ENCODE measurements around the gene ZDHHC14.
"Not testable (repeated sequence)": the region's sequence is repeated elsewhere in the genome, so short reads cannot be mapped to it uniquely, and the experiment has no call there.

Gene ZDHHC14

DNA sequence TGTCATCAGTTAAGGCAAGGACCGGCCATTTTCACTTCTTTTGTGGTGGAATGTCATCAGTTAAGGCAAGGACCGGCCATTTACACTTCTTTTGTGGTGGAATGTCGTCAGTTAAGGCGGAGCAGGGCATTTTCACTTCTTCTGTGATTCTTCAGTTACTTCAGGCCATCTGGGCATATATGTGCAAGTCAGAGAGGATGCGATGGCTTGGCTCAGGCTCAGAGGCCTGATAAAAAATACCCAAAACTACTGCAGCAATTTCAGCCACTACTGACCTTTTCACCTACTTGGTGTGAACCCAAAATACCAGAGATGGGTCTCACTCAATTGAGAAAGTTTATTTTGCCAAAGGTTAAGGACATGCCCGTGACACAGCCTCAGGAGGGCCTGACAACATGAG is 325.4 kb downstream of the ZDHHC14 start:
- not testable (repeated sequence) for H3K27ac ChIP-seq (ENCODE audit: low read depth in 2 of 2, low read length in 2 of 2); H3K27me3 ChIP-seq (ENCODE audit: control insufficient read depth in 2 of 2, insufficient read depth in 2 of 2, low read length in 2 of 2); H3K4me3 ChIP-seq (ENCODE audit: low read length in 2 of 2); H3K9ac ChIP-seq (ENCODE audit: low read depth in 1 of 2, low read length in 2 of 2); H3K36me3 ChIP-seq (ENCODE audit: control insufficient read depth in 2 of 2, insufficient read depth in 2 of 2, low read length in 2 of 2); H3K9me3 ChIP-seq (ENCODE audit: control insufficient read depth in 2 of 2, low read length in 2 of 2); H3K4me1 ChIP-seq (ENCODE audit: control insufficient read depth in 2 of 2, insufficient read depth in 2 of 2, low read length in 2 of 2)

DNA sequence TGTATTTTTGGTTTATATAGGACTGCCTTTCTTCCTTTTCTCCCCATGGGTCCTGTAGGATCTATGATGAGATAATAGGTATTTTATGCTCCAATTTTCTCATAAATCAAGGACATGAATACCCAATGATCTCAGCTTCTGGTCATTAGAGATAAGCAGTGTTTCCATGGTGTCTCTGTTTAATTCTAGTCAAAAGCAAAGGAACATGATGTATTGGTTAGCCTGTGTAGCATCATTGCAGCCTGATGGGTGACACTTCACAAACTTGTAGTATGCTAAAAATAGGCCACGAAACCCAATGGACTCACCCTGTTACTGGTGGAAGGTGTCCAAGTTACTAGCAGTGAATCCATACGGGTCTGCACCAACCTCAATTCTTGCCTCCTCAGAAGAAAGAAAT is 325.9 kb downstream of the ZDHHC14 start:
- no peak overlapping the region for H3K4me3 ChIP-seq (ENCODE audit: low read length in 2 of 2)
- H3K9me3 ChIP-seq (ENCODE audit: control insufficient read depth in 2 of 2, low read length in 2 of 2), result no peaks in the 10 kb centered on the region
- no peaks in the 10 kb centered on the region for H3K27me3 ChIP-seq (ENCODE audit: control insufficient read depth in 2 of 2, insufficient read depth in 2 of 2, low read length in 2 of 2)
- H3K36me3 ChIP-seq (ENCODE audit: control insufficient read depth in 2 of 2, insufficient read depth in 2 of 2, low read length in 2 of 2), result no peaks in the 10 kb centered on the region
- H3K27ac ChIP-seq (ENCODE audit: low read depth in 2 of 2, low read length in 2 of 2), result no peak overlapping the region
- H3K4me1 ChIP-seq (ENCODE audit: control insufficient read depth in 2 of 2, insufficient read depth in 2 of 2, low read length in 2 of 2), result no peaks in the 10 kb centered on the region
- H3K9ac ChIP-seq (ENCODE audit: low read depth in 1 of 2, low read length in 2 of 2), result no peak overlapping the region

DNA sequence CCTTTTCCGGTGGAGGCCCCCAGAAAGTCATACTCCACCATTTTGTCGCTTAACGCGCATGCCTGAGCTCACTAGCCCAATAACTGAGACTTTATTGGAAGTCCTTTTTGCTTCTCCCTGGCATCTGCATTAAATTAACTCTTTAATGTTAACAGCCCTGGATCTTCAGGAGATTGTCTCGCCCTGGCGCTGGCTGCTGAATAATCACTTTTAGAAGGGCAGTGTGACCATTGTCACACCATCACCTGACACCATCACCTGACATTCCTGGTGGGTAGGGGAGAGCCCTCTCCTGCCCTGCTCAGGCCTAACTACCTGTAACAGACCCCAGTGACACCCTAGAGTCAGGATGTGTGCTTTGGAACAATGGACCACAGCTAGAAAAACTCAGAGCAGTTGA is 326.6 kb downstream of the ZDHHC14 start:
- Histone ChIP-seq H3K27me3 (ENCODE audit: control insufficient read depth in 2 of 2, insufficient read depth in 2 of 2, low read length in 2 of 2) (no peaks in the 10 kb centered on the region), H3K36me3 (ENCODE audit: control insufficient read depth in 2 of 2, insufficient read depth in 2 of 2, low read length in 2 of 2) (no peaks in the 10 kb centered on the region), H3K4me3 (ENCODE audit: low read length in 2 of 2) (no peak overlapping the region), H3K27ac (ENCODE audit: low read depth in 2 of 2, low read length in 2 of 2) (no peak overlapping the region), H3K9me3 (ENCODE audit: control insufficient read depth in 2 of 2, low read length in 2 of 2) (no peaks in the 10 kb centered on the region), H3K9ac (ENCODE audit: low read depth in 1 of 2, low read length in 2 of 2) (no peak overlapping the region), H3K4me1 (ENCODE audit: control insufficient read depth in 2 of 2, insufficient read depth in 2 of 2, low read length in 2 of 2) (no peaks in the 10 kb centered on the region)

DNA sequence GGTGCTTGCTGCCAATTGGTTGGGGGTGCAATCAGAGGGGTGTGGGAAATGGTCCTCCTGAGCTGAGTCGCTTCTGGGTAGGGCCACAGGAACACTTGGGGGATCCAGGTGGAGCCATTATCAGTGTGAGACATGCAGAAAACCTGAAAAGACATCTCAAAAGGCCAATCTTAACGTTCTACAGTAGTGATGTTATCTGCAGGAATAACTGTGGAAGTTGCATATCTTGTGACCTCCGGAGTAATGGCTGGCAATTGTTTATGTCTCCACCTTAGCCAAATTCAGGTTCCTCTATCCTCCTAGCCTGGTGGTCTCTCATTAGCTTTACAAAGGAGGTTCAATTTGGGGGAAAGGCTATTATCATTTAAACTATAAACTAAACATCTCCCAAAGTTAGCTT is 327.2 kb downstream of the ZDHHC14 start:
- no peak overlapping the region for H3K27ac ChIP-seq (ENCODE audit: low read depth in 2 of 2, low read length in 2 of 2)
- no peak overlapping the region for H3K9ac ChIP-seq (ENCODE audit: low read depth in 1 of 2, low read length in 2 of 2)
- no peaks in the 10 kb centered on the region for H3K9me3 ChIP-seq (ENCODE audit: control insufficient read depth in 2 of 2, low read length in 2 of 2)
- no peak overlapping the region for H3K4me3 ChIP-seq (ENCODE audit: low read length in 2 of 2)
- no peaks in the 10 kb centered on the region for H3K27me3 ChIP-seq (ENCODE audit: control insufficient read depth in 2 of 2, insufficient read depth in 2 of 2, low read length in 2 of 2)
- no peaks in the 10 kb centered on the region for H3K4me1 ChIP-seq (ENCODE audit: control insufficient read depth in 2 of 2, insufficient read depth in 2 of 2, low read length in 2 of 2)
- H3K36me3 ChIP-seq (ENCODE audit: control insufficient read depth in 2 of 2, insufficient read depth in 2 of 2, low read length in 2 of 2), result no peaks in the 10 kb centered on the region

DNA sequence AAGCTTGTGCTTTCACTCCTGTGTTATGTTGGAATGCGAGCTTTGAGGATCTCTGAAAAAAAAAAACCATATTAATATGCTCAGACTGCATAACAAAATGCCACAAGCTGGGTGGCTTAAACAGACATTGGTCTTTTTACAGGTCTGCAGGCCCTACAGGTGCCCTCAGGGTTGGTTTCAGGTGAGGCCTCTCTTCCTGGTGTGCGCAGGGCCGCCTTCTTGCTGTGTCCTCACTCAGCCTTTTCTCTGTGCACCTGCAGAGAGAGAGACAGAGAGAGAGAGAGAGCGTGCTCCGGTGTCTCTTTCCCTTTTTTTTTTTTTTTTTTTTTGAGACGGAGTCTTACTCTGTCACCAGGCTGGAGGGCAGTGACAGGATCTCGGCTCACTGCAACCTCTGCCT is 327.9 kb downstream of the ZDHHC14 start:
- Histone ChIP-seq H3K4me1 (ENCODE audit: control insufficient read depth in 2 of 2, insufficient read depth in 2 of 2, low read length in 2 of 2) (no peaks in the 10 kb centered on the region), H3K36me3 (ENCODE audit: control insufficient read depth in 2 of 2, insufficient read depth in 2 of 2, low read length in 2 of 2) (no peaks in the 10 kb centered on the region), H3K27me3 (ENCODE audit: control insufficient read depth in 2 of 2, insufficient read depth in 2 of 2, low read length in 2 of 2) (no peaks in the 10 kb centered on the region), H3K27ac (ENCODE audit: low read depth in 2 of 2, low read length in 2 of 2) (no peak overlapping the region), H3K4me3 (ENCODE audit: low read length in 2 of 2) (no peak overlapping the region), H3K9me3 (ENCODE audit: control insufficient read depth in 2 of 2, low read length in 2 of 2) (no peaks in the 10 kb centered on the region), H3K9ac (ENCODE audit: low read depth in 1 of 2, low read length in 2 of 2) (no peak overlapping the region)

DNA sequence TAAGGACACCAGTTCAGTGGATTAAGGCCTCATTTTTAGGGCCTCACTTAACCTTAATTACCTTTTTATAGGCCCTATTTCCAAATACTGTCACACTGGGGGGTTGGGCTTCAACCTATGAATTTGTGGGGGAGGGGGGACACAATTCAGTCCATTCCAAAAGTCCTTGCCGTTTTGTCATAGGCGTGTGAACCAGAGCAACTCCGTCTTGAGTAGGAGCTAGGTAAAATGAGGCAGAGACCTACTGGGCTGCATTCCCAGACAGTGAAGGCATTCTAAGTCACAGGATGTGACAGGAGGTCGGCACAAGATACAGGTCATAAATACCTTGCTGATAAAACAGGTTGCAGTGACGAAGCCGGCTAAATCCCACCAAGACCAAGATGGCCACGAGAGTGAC is 328.6 kb downstream of the ZDHHC14 start:
- no peaks in the 10 kb centered on the region for H3K27me3 ChIP-seq (ENCODE audit: control insufficient read depth in 2 of 2, insufficient read depth in 2 of 2, low read length in 2 of 2)
- H3K9ac ChIP-seq (ENCODE audit: low read depth in 1 of 2, low read length in 2 of 2), result no peak overlapping the region
- no peaks in the 10 kb centered on the region for H3K9me3 ChIP-seq (ENCODE audit: control insufficient read depth in 2 of 2, low read length in 2 of 2)
- no peaks in the 10 kb centered on the region for H3K4me1 ChIP-seq (ENCODE audit: control insufficient read depth in 2 of 2, insufficient read depth in 2 of 2, low read length in 2 of 2)
- H3K27ac ChIP-seq (ENCODE audit: low read depth in 2 of 2, low read length in 2 of 2), result no peak overlapping the region
- H3K36me3 ChIP-seq (ENCODE audit: control insufficient read depth in 2 of 2, insufficient read depth in 2 of 2, low read length in 2 of 2), result no peaks in the 10 kb centered on the region
- no peak overlapping the region for H3K4me3 ChIP-seq (ENCODE audit: low read length in 2 of 2)

DNA sequence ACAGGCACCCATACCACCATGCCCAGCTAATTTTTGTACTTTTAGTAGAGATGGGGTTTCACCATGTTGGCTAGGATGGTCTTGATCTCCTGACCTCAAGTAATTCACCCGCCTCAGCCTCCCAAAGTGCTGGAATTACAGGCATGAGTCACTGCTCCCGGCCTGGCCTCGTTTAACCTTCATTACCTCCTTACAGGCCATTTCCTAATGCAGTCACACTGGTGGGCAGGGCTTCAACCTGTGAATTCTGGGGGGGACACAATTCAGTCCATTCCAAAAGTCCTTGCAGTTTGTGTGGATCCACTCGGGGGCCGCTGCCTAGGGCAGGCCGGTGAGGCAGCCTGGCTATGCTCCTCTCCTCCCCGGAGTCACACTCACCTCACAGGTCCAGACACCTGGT is 329.6 kb downstream of the ZDHHC14 start:
- no peaks in the 10 kb centered on the region for H3K27me3 ChIP-seq (ENCODE audit: control insufficient read depth in 2 of 2, insufficient read depth in 2 of 2, low read length in 2 of 2)
- H3K4me3 ChIP-seq (ENCODE audit: low read length in 2 of 2), result no peak overlapping the region
- no peaks in the 10 kb centered on the region for H3K36me3 ChIP-seq (ENCODE audit: control insufficient read depth in 2 of 2, insufficient read depth in 2 of 2, low read length in 2 of 2)
- H3K9ac ChIP-seq (ENCODE audit: low read depth in 1 of 2, low read length in 2 of 2), result no peak overlapping the region
- H3K4me1 ChIP-seq (ENCODE audit: control insufficient read depth in 2 of 2, insufficient read depth in 2 of 2, low read length in 2 of 2), result peaks cover 0 to 3% of the 10 kb centered on the region in 2 donors
- no peak overlapping the region for H3K27ac ChIP-seq (ENCODE audit: low read depth in 2 of 2, low read length in 2 of 2)
- H3K9me3 ChIP-seq (ENCODE audit: control insufficient read depth in 2 of 2, low read length in 2 of 2), result no peaks in the 10 kb centered on the region

DNA sequence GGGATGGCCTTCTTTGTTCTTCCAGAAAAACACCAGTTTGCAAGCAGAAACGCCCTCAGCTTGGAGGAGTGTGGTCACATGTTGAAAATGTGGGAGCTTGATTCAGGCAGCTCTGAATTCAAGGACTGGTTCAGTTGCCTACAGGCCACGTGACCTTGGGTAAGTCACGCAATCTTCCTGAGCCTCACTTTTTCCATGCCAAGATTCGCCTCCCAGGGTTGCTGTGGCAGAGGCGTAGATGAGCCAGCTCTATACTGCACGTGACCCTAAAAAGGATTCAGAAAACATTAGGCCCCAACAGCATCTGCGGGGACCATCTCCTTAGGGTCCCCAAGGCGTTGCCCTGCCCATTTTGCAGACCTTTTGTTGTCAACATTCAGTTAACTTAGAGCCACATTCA is 330.1 kb downstream of the ZDHHC14 start:
- H3K27me3 ChIP-seq (ENCODE audit: control insufficient read depth in 2 of 2, insufficient read depth in 2 of 2, low read length in 2 of 2), result no peaks in the 10 kb centered on the region
- H3K4me1 ChIP-seq (ENCODE audit: control insufficient read depth in 2 of 2, insufficient read depth in 2 of 2, low read length in 2 of 2), result peaks cover 0 to 5% of the 10 kb centered on the region in 2 donors
- no peak overlapping the region for H3K27ac ChIP-seq (ENCODE audit: low read depth in 2 of 2, low read length in 2 of 2)
- no peaks in the 10 kb centered on the region for H3K36me3 ChIP-seq (ENCODE audit: control insufficient read depth in 2 of 2, insufficient read depth in 2 of 2, low read length in 2 of 2)
- H3K9me3 ChIP-seq (ENCODE audit: control insufficient read depth in 2 of 2, low read length in 2 of 2), result no peaks in the 10 kb centered on the region
- no peak overlapping the region for H3K4me3 ChIP-seq (ENCODE audit: low read length in 2 of 2)
- no peak overlapping the region for H3K9ac ChIP-seq (ENCODE audit: low read depth in 1 of 2, low read length in 2 of 2)

DNA sequence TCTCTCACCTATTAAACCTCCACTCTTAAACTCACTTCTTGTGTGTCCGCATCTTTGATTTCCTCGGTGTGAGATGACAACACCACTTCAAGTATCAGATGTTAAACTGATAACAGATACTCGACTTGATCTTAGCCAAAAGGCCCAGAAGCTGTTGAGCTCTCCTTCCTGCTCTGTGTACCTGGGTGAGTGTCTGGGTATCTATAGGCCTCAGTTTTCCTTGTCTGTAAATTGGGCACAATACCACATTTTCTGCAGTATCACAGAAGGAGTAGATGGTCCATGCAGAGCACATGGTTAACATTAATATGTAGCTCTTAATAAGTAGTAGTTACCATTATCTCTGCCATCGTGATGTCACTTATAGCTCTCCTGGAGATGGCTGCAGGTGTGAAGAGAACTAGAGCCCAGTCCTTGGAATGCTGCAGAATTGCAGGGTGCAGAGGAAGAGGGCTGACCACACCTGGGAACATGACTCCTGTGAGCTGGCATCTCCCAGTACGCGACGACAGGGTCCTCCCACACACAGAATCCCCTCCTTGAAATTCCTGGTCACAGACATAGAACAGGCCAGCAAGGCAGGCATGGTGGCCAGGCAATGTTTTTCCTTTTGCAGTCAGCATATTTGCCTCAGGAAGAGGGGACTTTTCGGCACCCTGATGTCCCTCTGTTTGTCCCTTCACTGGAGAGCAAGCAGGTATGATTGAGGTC is 331.8 kb downstream of the ZDHHC14 start:
- Histone ChIP-seq H3K36me3 (ENCODE audit: control insufficient read depth in 2 of 2, insufficient read depth in 2 of 2, low read length in 2 of 2) (no peaks in the 10 kb centered on the region), H3K9ac (ENCODE audit: low read depth in 1 of 2, low read length in 2 of 2) (no peak overlapping the region), H3K27ac (ENCODE audit: low read depth in 2 of 2, low read length in 2 of 2) (no peak overlapping the region), H3K9me3 (ENCODE audit: control insufficient read depth in 2 of 2, low read length in 2 of 2) (no peaks in the 10 kb centered on the region), H3K4me3 (ENCODE audit: low read length in 2 of 2) (no peak overlapping the region), H3K27me3 (ENCODE audit: control insufficient read depth in 2 of 2, insufficient read depth in 2 of 2, low read length in 2 of 2) (no peaks in the 10 kb centered on the region), H3K4me1 (ENCODE audit: control insufficient read depth in 2 of 2, insufficient read depth in 2 of 2, low read length in 2 of 2) (peaks cover 0 to 10% of the 10 kb centered on the region in 2 donors)

DNA sequence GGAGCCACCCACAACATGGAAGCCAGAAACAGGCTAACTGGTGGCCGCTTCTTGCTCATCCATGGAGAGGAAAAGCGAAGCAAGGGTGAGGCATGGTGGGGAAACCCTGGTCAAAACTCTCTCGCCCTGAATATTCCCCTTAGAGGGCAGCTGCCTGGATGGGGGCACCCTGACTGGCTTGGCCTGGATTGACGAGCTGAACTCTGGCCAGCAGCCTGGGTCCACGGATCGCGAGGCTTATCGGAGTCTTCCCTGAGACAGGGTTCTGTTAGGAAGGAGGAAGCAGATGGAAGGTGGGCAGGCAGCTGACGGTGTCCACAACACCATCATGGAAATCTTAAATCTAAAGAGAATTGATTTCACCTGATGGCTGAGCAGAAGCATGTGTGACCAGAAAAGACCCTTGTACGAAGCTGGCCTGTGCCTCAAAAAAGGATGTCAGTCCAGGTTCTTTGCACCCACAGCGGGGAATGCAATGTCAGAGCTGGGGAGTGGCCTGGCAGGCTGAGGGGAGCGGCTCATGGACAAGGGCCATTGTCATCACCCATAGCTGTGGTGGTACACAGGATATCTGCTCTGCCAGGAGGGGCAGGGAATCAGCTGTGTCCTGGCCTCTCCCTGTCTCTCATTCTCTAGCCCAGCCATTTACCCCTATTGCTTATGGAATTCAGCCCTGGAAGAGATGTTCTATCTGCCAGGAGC is 332.6 kb downstream of the ZDHHC14 start:
- no peaks in the 10 kb centered on the region for H3K27me3 ChIP-seq (ENCODE audit: control insufficient read depth in 2 of 2, insufficient read depth in 2 of 2, low read length in 2 of 2)
- H3K4me1 ChIP-seq (ENCODE audit: control insufficient read depth in 2 of 2, insufficient read depth in 2 of 2, low read length in 2 of 2), result peaks cover 0 to 11% of the 10 kb centered on the region in 2 donors
- H3K9me3 ChIP-seq (ENCODE audit: control insufficient read depth in 2 of 2, low read length in 2 of 2), result no peaks in the 10 kb centered on the region
- no peak overlapping the region for H3K9ac ChIP-seq (ENCODE audit: low read depth in 1 of 2, low read length in 2 of 2)
- H3K36me3 ChIP-seq (ENCODE audit: control insufficient read depth in 2 of 2, insufficient read depth in 2 of 2, low read length in 2 of 2), result no peaks in the 10 kb centered on the region
- no peak overlapping the region for H3K4me3 ChIP-seq (ENCODE audit: low read length in 2 of 2)
- H3K27ac ChIP-seq (ENCODE audit: low read depth in 2 of 2, low read length in 2 of 2), result no peak overlapping the region
